MM.1S (cell line): ENCODE measurements around the gene TMEM191C.

Experiments
- DNase-seq: peaks from one replicate; pipeline ENCODE4 v3.0.0-alpha.2; 2015
- H2AFZ ChIP-seq: fragments of 300-600 bp; sonication (generic); 2 replicates; pipeline ENCODE4 v1.6.0; 2016; ENCODE audit warnings: antibody characterized with exemption, low read length
- H3F3A ChIP-seq: fragments of 300-600 bp; sonication (generic); 2 replicates; pipeline ENCODE4 v1.6.1; 2016; ENCODE audit warnings: mild to moderate bottlenecking, antibody characterized with exemption, low read length, moderate library complexity, mixed read lengths; ENCODE audit not compliant: insufficient read depth
- H3K27ac ChIP-seq: fragments of 300-600 bp; sonication (generic); 2 replicates; pipeline ENCODE4 v1.5.1; 2016; ENCODE audit warnings: mild to moderate bottlenecking, low read length
- H3K27me3 ChIP-seq: fragments of 300-600 bp; sonication (generic); replicated peaks from 2 replicates; pipeline ENCODE4 v1.6.0; 2016; ENCODE audit warnings: low read length; ENCODE audit not compliant: insufficient read depth
- H3K36me3 ChIP-seq: fragments of 300-600 bp; sonication (generic); replicated peaks from 2 replicates; pipeline ENCODE4 v1.6.1; 2016; ENCODE audit warnings: mild to moderate bottlenecking, low read length, mixed read lengths; ENCODE audit not compliant: insufficient read depth
- H3K4me1 ChIP-seq: fragments of 300-600 bp; sonication (generic); 2 replicates; pipeline ENCODE4 v1.6.1; 2016; ENCODE audit warnings: low read length, mixed read lengths
- H3K4me2 ChIP-seq: fragments of 300-600 bp; sonication (generic); 2 replicates; pipeline ENCODE4 v1.6.0; 2016; ENCODE audit warnings: low read depth, low read length
- H3K4me3 ChIP-seq: fragments of 300-600 bp; sonication (generic); 2 replicates; pipeline ENCODE4 v1.5.1; 2016; ENCODE audit warnings: low read length, mixed read lengths
- H3K79me2 ChIP-seq: fragments of 300-600 bp; sonication (generic); 2 replicates; pipeline ENCODE4 v1.6.1; 2016; ENCODE audit warnings: mixed run types, low read length, mixed read lengths
- H3K9ac ChIP-seq: fragments of 300-600 bp; sonication (generic); 2 replicates; pipeline ENCODE4 v1.6.1; 2016; ENCODE audit warnings: low read length, mixed read lengths
- H3K9me2 ChIP-seq: fragments of 300-600 bp; sonication (generic); replicated peaks from 2 replicates; pipeline ENCODE4 v1.6.1; 2016; ENCODE audit warnings: mild to moderate bottlenecking, low read length, mixed read lengths; ENCODE audit not compliant: insufficient read depth
- H3K9me3 ChIP-seq: fragments of 300-600 bp; sonication (generic); replicated peaks from 2 replicates; pipeline ENCODE4 v1.6.1; 2016; ENCODE audit warnings: mild to moderate bottlenecking, low read length, mixed read lengths; ENCODE audit not compliant: insufficient read depth
- H4K20me1 ChIP-seq: fragments of 300-600 bp; sonication (generic); 2 replicates; pipeline ENCODE4 v1.6.1; 2016; ENCODE audit warnings: mild to moderate bottlenecking, low read length, moderate library complexity, mixed read lengths; ENCODE audit not compliant: insufficient read depth
- CTCF ChIP-seq: fragments of 300-600 bp; sonication (generic); IDR thresholded peaks from 2 replicates; pipeline ENCODE4 v1.5.1; 2016; ENCODE audit warnings: antibody characterized with exemption, low read length, mixed read lengths
- EZH2 ChIP-seq: fragments of 300-600 bp; sonication (generic); optimal IDR thresholded peaks from 2 replicates; pipeline ENCODE3; 2017; ENCODE audit warnings: low read depth, mild to moderate bottlenecking, antibody characterized with exemption, low read length, mixed read lengths
- EZH2phosphoT487 ChIP-seq: fragments of 300-600 bp; sonication (generic); IDR thresholded peaks from 2 replicates; pipeline ENCODE4 v1.6.1; 2018; ENCODE audit warnings: antibody characterized with exemption, low read length

TMEM191C gene

GRCh38 chr22:21445437-21446127 lies 21.6 kb upstream of the TMEM191C start:
- Histone ChIP-seq H3K9me3 (no peaks in the 10 kb centered on the region), H3K36me3 (no peaks in the 10 kb centered on the region), H3F3A (no peaks in the 10 kb centered on the region), H3K4me2 (no peak overlapping the region), H2AFZ (no peak overlapping the region), H3K9me2 (no peaks in the 10 kb centered on the region), H3K4me3 (no peak overlapping the region), H3K27ac (no peak overlapping the region), H3K9ac (no peak overlapping the region), H3K79me2 (0 out of 2 replicates have a peak, but pooled peaks cover 9% of the 10 kb centered on the region), H3K4me1 (no peaks in the 10 kb centered on the region), H4K20me1 (no peaks in the 10 kb centered on the region), H3K27me3 (no peaks in the 10 kb centered on the region)
- no peak for DNase-seq
- no peak for TF ChIP-seq CTCF
- TF ChIP-seq EZH2, result no peak
- TF ChIP-seq EZH2phosphoT487, result no peak

- no peaks in the 10 kb centered on the region for H3K9me2 ChIP-seq
- H3K79me2 ChIP-seq, result 0 out of 2 replicates have a peak, but pooled peaks cover 9% of the 10 kb centered on the region
- H3K4me1 ChIP-seq, result no peaks in the 10 kb centered on the region
- H3F3A ChIP-seq, result no peaks in the 10 kb centered on the region
- H3K9me3 ChIP-seq, result no peaks in the 10 kb centered on the region
- H3K27me3 ChIP-seq, result no peaks in the 10 kb centered on the region
- no peak overlapping the region for H2AFZ ChIP-seq
- H4K20me1 ChIP-seq, result no peaks in the 10 kb centered on the region
- H3K4me2 ChIP-seq, result no peak overlapping the region
- no peak overlapping the region for H3K4me3 ChIP-seq
- no peak overlapping the region for H3K9ac ChIP-seq
- no peak for DNase-seq
- H3K36me3 ChIP-seq, result no peaks in the 10 kb centered on the region
- no peak overlapping the region for H3K27ac ChIP-seq
- no peak for TF ChIP-seq CTCF
- no peak for TF ChIP-seq EZH2phosphoT487
- TF ChIP-seq EZH2, result no peak
Observed at GRCh38 chr22:21446128-21446826, 20.9 kb upstream of the TMEM191C start.

- H3K4me3 ChIP-seq, result no peak overlapping the region
- H3K27me3 ChIP-seq, result no peaks in the 10 kb centered on the region
- H3K4me2 ChIP-seq, result no peak overlapping the region
- DNase-seq, result no peak
- no peaks in the 10 kb centered on the region for H3F3A ChIP-seq
- H2AFZ ChIP-seq, result no peak overlapping the region
- no peaks in the 10 kb centered on the region for H3K36me3 ChIP-seq
- H3K9me2 ChIP-seq, result no peaks in the 10 kb centered on the region
- no peak overlapping the region for H3K27ac ChIP-seq
- no peaks in the 10 kb centered on the region for H3K4me1 ChIP-seq
- H4K20me1 ChIP-seq, result no peaks in the 10 kb centered on the region
- no peak for TF ChIP-seq CTCF
- TF ChIP-seq EZH2, result no peak
- TF ChIP-seq EZH2phosphoT487, result no peak
- no peak overlapping the region for H3K9ac ChIP-seq
- H3K79me2 ChIP-seq, result 0 out of 2 replicates have a peak, but pooled peaks cover 9% of the 10 kb centered on the region
- no peaks in the 10 kb centered on the region for H3K9me3 ChIP-seq
Observed at GRCh38 chr22:21446827-21447690, 20.1 kb upstream of the TMEM191C start.
